Measurements from ENCODE around the gene CACNB1. TPM values are rescaled to one million over a fixed set of nuclear protein-coding genes. Genes with fewer than 3 reads are reported as not detected.

The CACNB1 gene
- total RNA-seq, 4 donors from 2014 or later = 10.1 to 21.7 (median 11.6) TPM

GRCh38 chr17:39208136-39208535 is 10.7 kb upstream of the CACNB1 start:
- TF ChIP-seq EP300 (IDR thresholded peaks at IDR 0.05; ENCODE audit: low read depth) = no peak
- no peak for TF ChIP-seq POLR2A (IDR thresholded peaks at IDR 0.05)
- no peak for TF ChIP-seq CTCF (IDR thresholded peaks at IDR 0.05)
- no peak for TF ChIP-seq POLR2AphosphoS5 (IDR thresholded peaks at IDR 0.05)
- Histone ChIP-seq H3K9me3 (no peaks in the 10 kb centered on the region), H3K27me3 (no peaks in the 10 kb centered on the region), H3K4me3 (no peak overlapping the region), H3K27ac (no peak overlapping the region), H3K36me3 (peaks cover 0 to 20% (median 10%) of the 10 kb centered on the region in 4 donors), H3K4me1 (peaks cover 16 to 31% (median 20%) of the 10 kb centered on the region in 4 donors)
- no peak for DNase-seq
- in situ Hi-C loops (cut with MboI; ENCODE audit: low pct_ligation_motif_present in 1 of 4, low pct_unique_long_range_greater_than_20kb in 1 of 4, low sequenced_read_pairs in 3 of 4) (no loop called here), intact Hi-C loops (cut with DNase I; ENCODE audit: low total_unique reads) (loop anchor here (5.0 kb wide), 1 partner anchor 34 kb away; no protein-coding TSS in a partner anchor)
- WGBS, 2 donors (ENCODE audit: low coverage in 1 of 2) = 50% methylated on average over 7 of the region's 7 CpGs; no CpG with 5 or more reads in 1 of the 2 donors

- in situ Hi-C loops (cut with MboI; ENCODE audit: low pct_ligation_motif_present in 1 of 4, low pct_unique_long_range_greater_than_20kb in 1 of 4, low sequenced_read_pairs in 3 of 4) = no loop called here
- H3K9me3 ChIP-seq = no peaks in the 10 kb centered on the region
- H3K27ac ChIP-seq = no peak overlapping the region
- peaks cover 25 to 39% (median 33%) of the 10 kb centered on the region in 4 donors for H3K4me1 ChIP-seq
- no peaks in the 10 kb centered on the region for H3K27me3 ChIP-seq
- H3K4me3 ChIP-seq = no peak overlapping the region
- peaks cover 0 to 39% (median 19%) of the 10 kb centered on the region in 4 donors for H3K36me3 ChIP-seq
- 67 to 76% methylated on average over 1 to 3 of the region's 3 CpGs for WGBS, 2 donors (ENCODE audit: low coverage in 1 of 2)
- no peak for TF ChIP-seq EP300 (IDR thresholded peaks at IDR 0.05; ENCODE audit: low read depth)
- TF ChIP-seq POLR2AphosphoS5 (IDR thresholded peaks at IDR 0.05) = no peak
- TF ChIP-seq POLR2A (IDR thresholded peaks at IDR 0.05) = no peak
- no peak for TF ChIP-seq CTCF (IDR thresholded peaks at IDR 0.05)
- intact Hi-C loops (cut with DNase I; ENCODE audit: low total_unique reads) = loop anchor here (5.0 kb wide), 1 partner anchor 37 kb away; no protein-coding TSS in a partner anchor
- DNase-seq = no peak
These were observed 7.7 kb upstream of the CACNB1 start for GRCh38 chr17:39205112-39205526.

- Histone ChIP-seq H3K4me1 (peaks cover 20 to 35% (median 26%) of the 10 kb centered on the region in 4 donors), H3K9me3 (no peaks in the 10 kb centered on the region), H3K36me3 (peaks cover 0 to 39% (median 19%) of the 10 kb centered on the region in 4 donors), H3K27me3 (no peaks in the 10 kb centered on the region), H3K27ac (no peak overlapping the region), H3K4me3 (no peak overlapping the region)
- WGBS, 2 donors (ENCODE audit: low coverage in 1 of 2) = 80 to 84% methylated on average over 5 to 8 of the region's 8 CpGs
- in situ Hi-C loops (cut with MboI; ENCODE audit: low pct_ligation_motif_present in 1 of 4, low pct_unique_long_range_greater_than_20kb in 1 of 4, low sequenced_read_pairs in 3 of 4) (no loop called here), intact Hi-C loops (cut with DNase I; ENCODE audit: low total_unique reads) (no loop called here)
- TF ChIP-seq POLR2AphosphoS5 (IDR thresholded peaks at IDR 0.05) (no peak), CTCF (IDR thresholded peaks at IDR 0.05) (no peak)
- no peak for DNase-seq
These were observed 6.8 kb upstream of the CACNB1 start for GRCh38 chr17:39204245-39204644.

- in situ Hi-C loops (cut with MboI; ENCODE audit: low pct_ligation_motif_present in 1 of 4, low pct_unique_long_range_greater_than_20kb in 1 of 4, low sequenced_read_pairs in 3 of 4) = no loop called here
These were observed 3.6 kb upstream of the CACNB1 start for GRCh38 chr17:39200957-39201510.

More at GRCh38 chr17:39200957-39201510, 3.6 kb upstream of the CACNB1 start:
- intact Hi-C loops (cut with DNase I; ENCODE audit: low total_unique reads) = no loop called here
- no peak for TF ChIP-seq EP300 (IDR thresholded peaks at IDR 0.05; ENCODE audit: low read depth)
- TF ChIP-seq POLR2AphosphoS5 (IDR thresholded peaks at IDR 0.05) = no peak
- no peak for TF ChIP-seq CTCF (IDR thresholded peaks at IDR 0.05)
- no peak for TF ChIP-seq POLR2A (IDR thresholded peaks at IDR 0.05)
- peaks cover 23 to 47% (median 37%) of the 10 kb centered on the region in 4 donors for H3K4me1 ChIP-seq
- WGBS, 2 donors (ENCODE audit: low coverage in 1 of 2) = 19 to 22% methylated on average over 8 to 11 of the region's 11 CpGs
- no peaks in the 10 kb centered on the region for H3K9me3 ChIP-seq
- peaks cover 0 to 39% (median 19%) of the 10 kb centered on the region in 4 donors for H3K36me3 ChIP-seq
- peak overlapping the region; percentile 64 to 97 (median 85) for H3K4me3 ChIP-seq
- H3K27me3 ChIP-seq = no peaks in the 10 kb centered on the region
- peak overlapping the region; percentile 85 to 98 (median 96) for H3K27ac ChIP-seq
- no peak for DNase-seq
